ENCODE measurements around the gene LRP2. TPM values are rescaled to one million over a fixed set of nuclear protein-coding genes. Genes with fewer than 3 reads are reported as not detected.
A peak's percentile ranks its signal among the peaks of the same experiment; 100 is the strongest.

Gene LRP2
- total RNA-seq, 1 donor from 2014 or later = not detected

DNA sequence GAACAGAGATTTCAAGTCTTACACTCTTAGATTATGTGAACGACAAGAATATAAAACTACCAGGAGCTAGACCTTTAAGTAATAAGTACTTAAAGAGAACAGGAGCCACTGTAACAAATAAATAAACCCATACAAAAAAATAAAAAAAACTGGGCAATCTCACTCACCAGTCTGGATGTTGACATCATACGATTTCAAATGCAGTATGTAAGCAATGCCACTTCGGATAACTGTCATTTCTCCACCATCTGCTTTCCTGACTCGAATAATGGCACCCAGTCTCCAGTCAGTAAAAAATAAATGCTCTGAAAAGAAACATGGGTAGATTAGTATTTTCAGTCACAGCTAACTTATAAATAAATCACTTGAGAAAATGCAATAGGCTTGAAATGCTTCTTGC is 115.1 kb downstream of the LRP2 start:
- no peak for DNase-seq (ENCODE audit: low read depth in 2 of 2)

DNA sequence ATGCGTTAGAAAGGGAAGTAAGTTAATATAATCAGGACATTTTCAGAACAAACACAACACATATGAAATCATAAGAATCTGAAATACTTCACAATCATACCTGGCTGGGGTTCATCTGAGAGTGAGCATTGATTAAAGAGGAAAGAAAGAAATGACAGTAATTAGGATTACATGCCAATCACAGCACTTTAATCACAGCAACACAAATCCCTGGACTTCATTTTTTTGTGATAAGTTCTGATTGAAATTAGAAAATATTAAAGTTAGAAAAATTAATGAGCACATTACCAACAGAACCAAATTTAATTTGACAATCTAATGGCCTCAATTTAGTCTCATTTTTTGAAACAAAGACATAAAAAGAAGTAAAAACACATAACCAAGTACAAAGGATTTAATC is 121.9 kb downstream of the LRP2 start:
- no peak for DNase-seq (ENCODE audit: low read depth in 2 of 2)

DNA sequence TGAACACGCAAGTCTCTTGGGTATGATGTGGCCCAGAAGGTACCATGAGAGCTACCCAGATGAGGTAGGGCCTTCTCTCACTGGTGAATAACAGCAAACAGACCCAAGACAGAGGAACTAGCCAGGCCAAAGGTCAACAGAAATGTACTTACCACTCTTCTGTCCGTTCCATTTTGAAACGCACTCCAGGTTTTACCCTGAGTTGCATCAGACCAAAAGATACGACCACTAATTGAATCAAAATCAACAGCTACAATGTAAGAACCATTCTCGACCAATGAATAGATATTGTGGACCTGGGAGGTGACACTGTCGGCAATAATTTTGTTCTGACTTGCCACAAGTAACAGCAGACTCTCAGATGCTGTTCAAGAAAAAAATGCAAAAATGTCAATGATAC is 124.4 kb downstream of the LRP2 start:
- no peak for DNase-seq (ENCODE audit: low read depth in 2 of 2)

DNA sequence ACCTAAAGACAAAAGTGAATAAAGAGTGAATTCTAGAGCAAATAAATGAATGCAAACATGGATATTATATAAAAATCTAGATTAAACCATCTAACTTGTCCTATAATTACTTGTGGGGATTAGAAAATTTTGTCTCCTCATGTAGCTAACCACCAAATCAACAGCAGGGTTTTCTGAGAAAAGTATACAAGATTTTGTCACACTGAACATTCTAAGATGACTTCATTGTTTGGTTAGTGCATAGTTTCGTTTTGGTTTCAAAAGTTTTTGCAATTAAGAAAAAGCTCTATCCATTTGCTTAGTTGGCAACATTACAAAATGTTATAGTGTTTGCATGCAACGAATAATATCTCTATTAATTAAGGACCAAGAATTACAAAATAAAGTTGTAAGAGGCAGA is 125.0 kb downstream of the LRP2 start:
- no peak for DNase-seq (ENCODE audit: low read depth in 2 of 2)

DNA sequence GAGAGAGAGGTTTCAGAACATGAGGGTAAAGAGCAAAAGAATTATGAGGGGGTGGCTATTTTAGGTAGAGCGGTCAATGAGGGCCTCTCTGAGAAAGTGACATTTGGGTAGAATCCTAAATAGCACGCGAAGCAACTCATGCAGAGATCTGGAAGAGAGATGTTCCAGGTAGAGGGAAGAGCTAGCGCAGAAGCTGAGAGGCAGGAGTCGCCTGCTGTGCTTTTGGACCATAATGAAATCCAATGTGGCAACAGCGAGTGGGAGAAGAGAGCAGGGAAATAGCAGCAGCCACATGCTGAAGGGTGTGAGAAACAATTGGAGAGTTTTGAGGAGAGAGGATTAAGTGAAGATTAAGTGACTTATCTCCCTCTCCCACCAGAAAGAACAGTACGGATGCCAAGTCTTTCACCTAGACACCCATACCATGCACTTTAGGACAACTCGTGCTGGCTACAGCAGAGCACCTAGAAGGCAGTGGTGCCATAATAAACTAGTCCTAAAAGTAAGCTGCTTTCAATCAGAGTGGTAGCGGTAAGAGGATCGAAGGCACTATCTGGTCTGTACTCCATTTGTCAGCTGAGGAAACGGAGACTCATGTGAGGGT is 129.7 kb downstream of the LRP2 start:
- DNase-seq (ENCODE audit: low read depth in 2 of 2) = no peak

DNA sequence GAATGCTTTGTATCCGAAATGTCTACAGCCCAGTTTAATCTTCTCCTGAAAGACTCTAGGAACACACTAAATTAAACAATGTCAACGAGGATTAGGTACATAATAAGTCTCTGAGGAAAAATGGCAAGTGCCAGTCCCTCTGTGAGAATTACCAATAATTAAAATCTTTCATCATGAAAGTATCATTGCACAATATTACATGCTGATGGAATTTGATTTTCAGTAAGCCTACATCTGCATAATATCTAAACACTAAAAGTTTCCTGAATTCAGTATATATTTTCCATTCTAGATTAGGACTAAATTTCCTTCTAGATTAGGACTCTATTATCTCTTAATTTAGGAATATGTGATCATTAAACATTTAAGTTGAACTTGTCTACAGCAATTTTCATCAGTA is 132.1 kb downstream of the LRP2 start:
- no peak for DNase-seq (ENCODE audit: low read depth in 2 of 2)

DNA sequence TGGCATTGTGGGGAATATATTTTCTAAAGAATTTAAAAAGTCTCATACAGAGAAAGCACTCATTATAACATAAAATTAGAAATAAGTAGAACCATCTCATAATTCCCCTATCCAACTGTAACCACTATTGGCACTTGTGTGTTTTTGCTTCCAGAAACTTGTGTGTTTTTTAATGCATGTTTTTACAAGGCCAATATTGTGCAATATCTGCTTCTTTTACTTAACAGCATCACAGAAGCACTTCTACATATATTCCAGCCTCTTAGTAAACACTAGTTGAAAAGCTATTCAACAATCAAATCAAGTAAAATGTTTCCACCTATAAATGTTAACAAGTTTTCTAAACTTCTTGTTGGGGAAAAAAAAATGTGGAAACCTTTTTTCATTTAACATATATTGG is 132.7 kb downstream of the LRP2 start:
- no peak for DNase-seq (ENCODE audit: low read depth in 2 of 2)

DNA sequence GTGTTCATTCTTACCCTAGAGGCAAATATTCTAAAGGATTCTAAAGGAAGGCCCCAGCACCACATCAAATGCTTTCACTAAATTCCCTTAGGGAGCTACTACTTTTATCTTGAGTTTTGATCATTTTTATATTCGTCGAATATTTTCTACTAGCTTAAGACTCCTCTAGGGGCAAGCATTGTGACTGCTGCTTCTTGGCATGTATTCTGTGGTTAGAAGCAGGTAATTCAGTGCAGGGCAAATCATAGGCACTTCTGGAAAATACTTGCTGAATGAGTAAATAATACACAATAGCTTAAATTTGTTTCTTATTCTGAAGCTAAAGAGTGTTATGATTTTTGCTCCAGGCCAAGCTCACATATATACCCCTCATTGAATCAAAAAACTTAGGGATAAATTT is 136.4 kb downstream of the LRP2 start:
- DNase-seq (ENCODE audit: low read depth in 2 of 2) = no peak

DNA sequence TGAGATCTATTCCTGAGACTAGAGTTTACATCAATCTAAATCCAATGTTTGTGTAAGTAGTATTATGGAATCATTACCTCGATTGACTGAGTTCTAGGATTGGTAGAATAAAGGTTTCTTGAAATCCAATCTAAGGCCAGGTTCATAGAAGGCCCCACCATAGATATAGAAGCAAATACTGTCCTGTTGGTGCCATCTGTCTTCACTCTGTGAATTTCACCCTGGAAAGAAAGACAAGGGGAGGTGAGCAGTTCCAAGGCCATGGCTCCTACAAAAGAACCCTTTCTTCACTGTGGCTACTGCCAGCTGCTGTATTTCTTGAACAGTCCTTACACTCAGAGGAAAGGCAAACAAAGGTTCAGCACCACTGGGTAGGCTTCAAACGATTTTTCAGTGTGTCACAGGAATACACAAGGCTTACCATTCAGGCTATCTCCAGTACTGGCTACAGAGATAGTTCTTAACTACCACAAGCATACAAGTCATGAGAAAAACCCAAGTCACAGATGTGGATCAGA is 137.0 kb downstream of the LRP2 start:
- no peak for DNase-seq (ENCODE audit: low read depth in 2 of 2)

DNA sequence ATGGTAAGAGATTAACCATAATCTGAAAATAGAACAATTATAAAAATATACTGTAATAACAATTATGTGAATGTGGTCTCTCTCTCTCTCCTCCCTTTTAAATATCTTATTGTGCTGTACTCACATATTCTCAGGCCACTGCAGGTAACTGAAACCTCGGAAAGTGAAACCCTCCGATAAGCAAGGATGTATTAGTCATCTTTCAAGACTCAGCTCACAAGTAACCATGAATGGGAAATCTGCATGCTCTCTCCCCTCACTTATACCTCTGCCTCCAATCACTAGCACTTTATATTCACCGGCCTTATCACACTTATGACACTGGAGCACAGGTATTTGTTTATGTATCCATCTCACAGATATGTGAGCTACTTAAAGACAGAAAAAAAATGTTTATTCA is 139.7 kb downstream of the LRP2 start:
- DNase-seq (ENCODE audit: low read depth in 2 of 2) = peak in 1 of 2 donors; percentile 38

DNA sequence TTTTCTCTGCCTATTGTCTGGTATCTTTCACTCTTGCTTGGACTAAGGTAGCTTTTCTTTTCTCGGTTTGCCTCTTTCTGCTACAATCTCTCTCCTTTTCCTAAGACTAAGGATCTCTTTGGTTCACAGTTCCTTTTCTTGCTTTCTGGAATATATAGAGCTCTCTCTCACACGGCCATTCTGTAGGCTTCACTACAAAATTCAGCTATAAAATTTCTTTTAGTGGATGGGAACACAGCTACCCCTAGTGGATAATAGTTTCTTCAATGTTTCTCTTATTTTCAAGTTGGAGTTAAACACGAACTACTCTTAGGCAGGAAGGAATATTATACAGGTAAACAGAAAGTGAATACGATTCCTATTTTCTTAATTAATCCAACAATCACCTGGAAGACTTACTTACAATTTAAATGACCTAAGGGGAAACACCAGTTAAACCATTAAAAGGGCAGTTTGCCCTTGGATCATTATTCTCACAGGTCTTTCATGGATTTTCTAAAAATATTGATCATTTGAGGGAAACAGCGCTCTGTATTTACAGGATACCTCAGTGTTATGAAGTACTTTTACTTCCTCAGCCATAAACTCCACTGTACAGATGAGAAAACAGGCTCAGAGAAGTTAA is 140.5 kb downstream of the LRP2 start:
- peak; percentile 40 to 48 for DNase-seq (ENCODE audit: low read depth in 2 of 2)

DNA sequence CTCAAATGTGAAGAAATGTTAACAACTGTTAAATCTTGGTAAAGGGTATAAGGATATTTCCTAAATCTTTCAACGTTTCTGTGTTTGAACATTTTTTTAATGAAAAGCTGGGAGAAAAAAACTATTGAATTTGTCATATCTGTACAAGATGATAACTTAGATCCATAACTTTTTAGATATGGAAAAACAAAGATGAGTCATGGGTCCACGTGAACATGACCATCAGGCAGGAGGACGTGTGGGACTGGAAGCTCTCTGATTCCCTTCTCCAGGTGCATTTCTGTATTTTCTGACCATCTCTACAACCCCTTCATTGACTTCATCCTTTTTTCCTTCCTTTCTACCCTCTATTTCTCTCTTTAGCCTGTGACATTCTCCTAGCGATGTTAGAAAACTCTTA is 151.4 kb downstream of the LRP2 start:
- DNase-seq (ENCODE audit: low read depth in 2 of 2) = no peak

DNA sequence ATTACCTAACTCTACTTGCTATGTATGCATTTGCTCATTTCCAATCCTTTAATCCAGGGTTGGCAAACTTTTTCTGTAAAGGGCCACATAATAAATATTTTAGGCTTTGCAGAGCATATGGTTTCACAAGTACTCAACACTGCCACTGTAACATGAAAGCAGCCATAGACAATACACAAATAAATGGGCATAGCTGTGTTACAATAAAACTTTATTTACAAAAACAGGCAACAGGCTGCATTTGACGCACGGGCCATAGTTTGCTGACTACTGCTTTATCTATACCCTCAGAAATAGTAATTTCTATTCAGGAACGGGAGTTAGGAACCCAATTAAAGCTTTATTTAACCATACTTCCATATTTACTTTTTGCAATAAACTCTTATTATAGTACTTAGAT is 154.3 kb downstream of the LRP2 start:
- DNase-seq (ENCODE audit: low read depth in 2 of 2) = no peak

DNA sequence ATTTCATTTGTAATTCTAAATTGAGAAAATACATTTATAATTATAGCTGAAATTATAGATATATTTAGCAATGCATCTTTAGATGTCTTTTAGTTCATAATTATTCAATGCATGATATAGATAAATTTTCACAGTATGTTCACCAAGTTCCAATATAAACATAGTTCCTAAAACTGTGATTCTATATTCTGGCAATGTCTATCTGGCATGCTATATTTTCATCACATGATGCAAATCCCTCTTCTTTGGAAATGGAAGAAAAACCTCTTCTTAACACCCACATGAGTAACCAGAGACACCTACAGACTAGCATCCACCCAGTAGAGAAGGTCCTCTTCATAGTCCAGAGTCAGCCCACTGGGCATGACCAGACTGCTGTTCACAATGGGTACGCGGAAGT is 157.2 kb downstream of the LRP2 start:
- DNase-seq (ENCODE audit: low read depth in 2 of 2) = no peak

DNA sequence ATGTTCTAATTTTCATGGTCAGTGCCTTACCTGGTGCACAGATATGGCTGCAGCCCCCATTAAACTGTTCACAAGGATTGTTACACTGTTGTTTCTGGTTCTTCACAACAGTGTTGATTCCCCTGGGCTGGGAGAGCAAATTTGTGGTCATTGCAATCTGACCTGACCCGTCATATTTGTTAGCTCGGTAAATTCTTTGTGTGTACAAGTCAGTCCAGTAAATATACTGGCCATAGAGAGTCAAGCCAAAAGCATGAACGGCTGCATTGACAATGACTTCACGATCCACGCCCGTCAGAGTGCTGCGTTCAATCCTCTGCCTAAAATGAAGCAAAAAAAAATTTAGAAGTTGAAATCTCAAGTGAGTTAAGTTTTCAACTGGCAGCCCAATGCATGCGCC is 158.4 kb downstream of the LRP2 start:
- DNase-seq (ENCODE audit: low read depth in 2 of 2) = no peak

DNA sequence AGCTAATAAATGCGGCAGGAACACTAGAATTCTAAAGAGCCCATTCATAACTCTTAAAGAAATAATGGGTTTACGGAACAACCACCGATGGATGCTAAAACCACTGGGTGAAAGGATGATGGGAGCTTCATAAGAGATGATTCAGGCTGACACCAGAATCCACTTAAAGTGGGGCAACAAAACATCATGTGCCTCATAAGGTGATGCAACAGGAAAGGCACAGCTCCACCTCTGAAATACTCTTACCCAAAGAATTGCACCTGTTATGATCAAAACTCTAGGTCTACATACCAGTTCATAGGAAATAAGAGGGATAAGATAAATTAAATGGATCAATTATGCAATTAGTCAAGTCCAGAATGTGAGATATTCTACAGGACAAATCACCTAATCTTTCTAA is 161.6 kb downstream of the LRP2 start:
- DNase-seq (ENCODE audit: low read depth in 2 of 2) = no peak

DNA sequence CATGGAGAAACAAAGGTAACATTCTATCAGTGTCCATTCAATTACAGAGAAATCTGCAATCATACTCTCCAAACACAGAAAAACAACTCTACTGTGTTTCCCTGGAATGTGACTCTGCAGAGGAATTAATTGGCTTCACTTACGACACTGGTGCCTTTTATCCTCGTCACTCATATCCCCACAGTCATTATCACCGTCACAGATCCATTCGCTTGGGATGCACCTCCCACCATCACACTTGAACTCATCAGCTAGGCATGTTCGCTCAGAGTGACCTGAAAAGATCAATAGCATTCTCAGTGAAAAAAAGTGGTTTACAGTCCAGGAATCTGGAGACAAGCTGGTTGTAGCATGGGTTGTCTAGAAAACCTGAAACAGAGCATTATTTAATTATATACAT is 168.7 kb downstream of the LRP2 start:
- no peak for DNase-seq (ENCODE audit: low read depth in 2 of 2)

DNA sequence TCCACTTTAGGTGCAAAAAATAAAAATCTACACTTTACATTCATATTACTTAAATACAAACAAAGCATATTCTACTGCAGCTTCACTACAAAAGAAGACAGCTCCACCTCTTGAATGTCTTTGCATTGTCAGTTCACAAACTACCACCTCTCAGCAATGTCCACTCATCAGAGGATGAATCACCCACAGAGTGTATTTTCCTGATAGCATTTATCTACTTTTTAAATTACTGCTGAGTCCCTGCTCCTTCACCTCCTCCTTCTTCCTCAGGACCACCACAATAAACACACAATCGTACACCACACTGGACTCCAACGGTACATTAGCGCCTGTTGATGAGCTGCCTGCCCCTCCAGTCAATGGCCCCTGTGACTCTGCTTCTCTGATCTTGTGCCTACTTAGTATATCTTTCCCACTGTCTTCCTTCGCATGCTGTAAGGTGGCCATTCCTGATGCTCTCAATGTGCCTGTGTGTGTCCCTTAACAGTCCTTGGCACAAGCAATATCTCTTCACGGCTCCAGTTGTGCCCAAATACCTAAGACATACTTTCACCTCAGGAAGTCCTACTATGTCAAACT is 172.0 kb downstream of the LRP2 start:
- DNase-seq (ENCODE audit: low read depth in 2 of 2) = no peak

DNA sequence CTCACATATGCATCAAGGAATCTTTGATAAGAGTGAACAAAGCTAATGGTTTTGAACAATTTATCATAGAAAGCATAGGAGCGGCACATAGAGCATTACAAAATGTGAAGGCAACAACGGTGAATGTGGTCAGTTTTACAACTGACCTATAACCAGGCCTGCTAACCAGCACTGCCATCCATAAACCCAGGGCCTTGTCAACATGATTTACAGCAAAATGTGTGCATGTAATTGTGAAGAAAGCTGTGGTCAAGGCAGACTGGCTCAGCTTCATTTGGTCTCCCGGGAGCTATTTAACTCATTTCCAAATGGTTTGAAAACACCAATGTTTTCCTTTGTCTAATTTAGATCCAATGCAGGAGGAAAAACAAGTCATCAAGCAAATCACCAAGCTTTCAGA is 173.2 kb downstream of the LRP2 start:
- no peak for DNase-seq (ENCODE audit: low read depth in 2 of 2)

DNA sequence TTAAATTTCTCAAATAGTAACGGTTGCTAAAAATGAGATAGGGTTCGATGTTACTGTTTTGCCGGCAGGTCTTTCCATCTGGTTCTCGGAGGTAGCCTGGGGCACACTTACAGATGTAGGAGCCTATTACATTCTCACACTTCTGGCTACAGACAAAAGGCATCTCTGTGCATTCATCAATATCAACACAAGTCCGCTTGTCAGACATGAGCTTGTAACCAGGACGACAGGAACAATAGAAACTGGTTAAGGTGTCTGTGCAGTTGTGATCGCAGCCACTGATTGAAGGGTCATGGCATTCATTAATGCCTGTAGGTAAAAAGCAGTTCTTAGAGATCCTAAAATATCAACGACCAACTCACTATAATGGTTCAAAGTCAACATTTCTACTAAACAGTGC is 176.6 kb downstream of the LRP2 start:
- no peak for DNase-seq (ENCODE audit: low read depth in 2 of 2)

DNA sequence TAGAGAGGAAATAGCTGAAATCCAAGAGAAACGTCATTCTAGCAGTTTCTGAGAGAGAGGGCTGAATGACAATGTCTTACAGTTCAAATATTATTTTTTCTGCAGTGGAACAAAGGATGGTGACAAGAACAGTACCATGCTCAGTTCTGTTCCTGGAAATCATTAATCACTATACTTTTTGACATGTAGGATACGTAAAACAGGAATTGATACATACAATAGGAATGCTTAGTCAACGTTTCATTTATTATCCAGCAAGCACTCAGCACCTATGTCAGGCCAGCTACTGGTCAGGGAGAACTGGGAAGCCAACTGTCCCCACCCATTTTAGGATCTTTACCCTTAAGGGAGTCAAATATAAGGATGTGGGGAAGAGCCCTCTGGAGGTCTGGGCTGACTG is 178.3 kb downstream of the LRP2 start:
- DNase-seq (ENCODE audit: low read depth in 2 of 2) = peak; percentile 50 to 71

DNA sequence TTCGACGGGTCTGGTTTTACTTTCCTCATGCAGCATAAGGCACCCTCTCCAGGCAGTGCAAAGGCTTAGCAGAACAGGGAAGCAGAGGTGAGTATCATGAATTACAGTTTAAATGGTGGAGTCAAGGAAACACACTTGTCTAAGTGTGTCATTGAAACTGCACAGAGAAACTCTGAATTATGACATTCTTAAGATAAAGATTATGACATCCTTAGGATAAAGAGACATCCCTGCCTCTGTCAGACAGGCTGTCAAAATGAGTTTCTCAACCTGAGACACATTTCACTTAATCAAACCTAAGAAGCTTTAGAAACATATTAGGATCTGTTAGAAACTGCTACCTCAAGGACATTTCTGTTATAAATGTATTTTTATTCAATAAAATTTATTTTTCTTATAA is 179.8 kb downstream of the LRP2 start:
- DNase-seq (ENCODE audit: low read depth in 2 of 2) = no peak

DNA sequence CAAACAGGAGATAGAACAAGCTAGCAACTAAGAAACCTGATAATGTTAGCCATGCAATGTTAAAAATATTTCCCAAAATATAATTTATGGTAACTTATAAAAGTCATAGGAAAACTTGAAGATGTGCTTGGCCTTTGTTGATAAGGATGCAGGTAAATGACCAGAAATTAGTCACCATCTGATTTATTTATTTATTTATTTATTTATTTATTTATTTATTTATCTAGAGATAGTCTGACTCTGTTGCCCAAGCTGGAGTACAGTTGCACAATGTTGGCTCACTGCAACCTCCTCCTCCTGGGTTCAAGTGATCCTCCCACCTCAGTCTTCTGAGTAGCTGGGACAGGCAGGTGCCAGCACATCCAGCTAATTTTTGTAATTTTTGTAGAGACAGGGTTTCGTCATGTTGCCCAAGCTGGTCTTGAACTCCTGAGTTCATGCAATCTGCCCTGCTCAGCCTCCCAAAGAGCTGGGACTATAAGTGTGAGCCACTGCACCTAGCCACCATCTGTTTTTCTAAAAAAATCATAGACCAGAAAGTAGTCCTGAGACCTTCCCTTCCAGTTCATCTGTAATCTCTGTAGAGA is 183.4 kb downstream of the LRP2 start:
- no peak for DNase-seq (ENCODE audit: low read depth in 2 of 2)

Measured in lung microvascular endothelial cell (primary cell).